HG02938 (cell line): ENCODE measurements around the gene CDH4.
"Not testable (repeated sequence)": the region's sequence is repeated elsewhere in the genome, so short reads cannot be mapped to it uniquely, and the experiment has no call there.

Experiments used
- ATAC-seq: cut with Tn5 transposase; IDR thresholded peaks from one replicate; pipeline ENCODE4 v1.9.1; 2021; ENCODE audit warnings: mild to moderate bottlenecking, moderate library complexity; ENCODE audit not compliant: unreplicated experiment

Gene CDH4

DNA sequence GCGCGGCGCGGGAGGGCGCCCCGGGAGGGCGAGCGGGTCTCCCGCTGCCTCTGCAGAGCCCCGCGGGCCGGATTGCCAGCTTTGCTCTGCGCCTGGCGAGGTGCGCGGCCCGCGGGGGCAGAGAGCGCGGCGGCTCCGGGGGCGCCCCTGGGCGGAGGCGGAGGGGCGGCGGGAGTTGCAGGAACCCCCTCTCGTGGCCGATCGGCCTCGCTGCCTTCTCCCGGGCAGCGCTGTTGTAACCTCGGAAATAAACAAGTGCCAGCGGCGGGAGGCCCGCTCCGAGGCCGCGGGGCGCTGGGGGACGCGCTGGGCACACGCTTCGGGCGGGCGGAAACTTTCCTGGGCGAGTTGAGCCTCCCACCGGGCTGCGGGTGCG, 1.2 kb downstream of the CDH4 start:
- no peak for ATAC-seq

DNA sequence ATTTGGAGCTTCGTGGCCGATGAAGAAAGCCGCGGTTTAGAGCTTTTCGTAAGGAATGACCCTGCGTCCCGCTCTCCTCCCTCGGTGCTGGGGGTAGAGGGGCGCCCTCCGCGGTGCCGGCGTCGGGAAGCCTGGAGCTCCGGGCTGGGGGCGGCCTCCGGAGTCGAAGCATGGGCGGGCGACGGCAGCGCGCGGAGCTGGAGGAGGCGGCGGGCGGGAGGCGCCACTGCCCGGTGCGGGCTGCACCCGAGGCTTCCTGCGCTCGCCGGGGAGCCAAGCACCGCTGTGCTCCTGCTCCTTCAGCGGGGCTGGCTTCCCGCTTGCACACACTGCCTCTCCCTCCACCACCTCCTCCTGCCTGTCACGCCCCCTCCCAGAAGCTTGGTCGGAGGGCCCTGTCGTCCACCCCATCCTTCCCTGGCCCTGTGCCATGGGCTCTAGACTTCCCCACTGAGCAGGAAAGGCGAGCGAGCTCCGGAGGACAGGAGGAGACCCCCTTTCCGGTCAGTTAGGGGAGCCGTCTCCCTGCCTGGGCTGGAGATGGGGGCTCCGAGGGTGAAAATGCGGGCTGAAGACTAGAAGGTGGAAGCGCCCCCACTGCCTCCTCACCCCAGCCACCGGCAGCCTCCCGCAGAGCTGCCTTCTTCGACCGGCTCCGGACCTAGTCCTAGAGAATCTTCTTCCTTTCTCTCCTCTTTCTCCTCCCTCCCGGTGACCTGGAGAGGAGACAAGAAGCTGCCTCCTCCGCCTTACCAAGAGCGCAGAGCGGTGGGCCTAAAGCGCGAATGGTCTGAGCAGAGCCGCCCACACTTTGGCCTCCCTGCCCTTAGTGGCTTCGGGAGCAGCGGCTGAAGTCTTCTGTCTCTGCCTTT, 1.8 kb downstream of the CDH4 start:
- ATAC-seq: no peak

DNA sequence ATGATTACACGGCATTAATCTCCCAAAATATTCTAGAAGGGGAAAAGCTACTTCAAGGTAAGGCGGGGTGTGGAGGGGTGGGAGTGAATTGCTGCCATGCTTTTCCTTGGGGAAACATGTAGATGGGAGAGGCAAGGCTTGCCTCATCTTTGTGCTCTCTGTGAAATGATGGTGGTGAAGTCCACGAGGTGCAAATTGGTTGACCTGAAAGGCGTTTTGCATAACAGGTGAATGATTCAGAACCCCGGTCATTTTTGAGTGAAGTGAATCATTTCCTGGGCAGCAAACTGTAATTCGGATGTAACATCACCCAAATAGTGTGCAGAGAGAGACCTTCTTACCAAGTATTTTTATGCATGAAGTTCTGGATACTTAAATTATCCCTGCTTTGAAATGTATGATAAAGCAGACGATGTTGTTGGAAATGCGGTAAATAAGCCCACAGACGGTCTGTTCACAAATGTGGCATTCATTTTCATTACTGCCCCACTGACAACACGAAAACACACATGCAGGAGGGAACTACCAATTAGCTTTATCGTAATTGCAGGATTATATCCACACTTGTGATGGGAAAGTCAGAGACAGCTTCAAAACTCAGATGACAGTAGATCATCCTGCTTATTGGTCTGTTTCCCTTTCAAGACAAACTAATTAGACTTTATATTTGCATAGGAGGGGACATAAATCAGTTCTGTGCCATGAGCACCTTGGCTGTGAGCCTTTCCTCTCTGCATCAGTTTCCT, 3.0 kb downstream of the CDH4 start:
- ATAC-seq: no peak

DNA sequence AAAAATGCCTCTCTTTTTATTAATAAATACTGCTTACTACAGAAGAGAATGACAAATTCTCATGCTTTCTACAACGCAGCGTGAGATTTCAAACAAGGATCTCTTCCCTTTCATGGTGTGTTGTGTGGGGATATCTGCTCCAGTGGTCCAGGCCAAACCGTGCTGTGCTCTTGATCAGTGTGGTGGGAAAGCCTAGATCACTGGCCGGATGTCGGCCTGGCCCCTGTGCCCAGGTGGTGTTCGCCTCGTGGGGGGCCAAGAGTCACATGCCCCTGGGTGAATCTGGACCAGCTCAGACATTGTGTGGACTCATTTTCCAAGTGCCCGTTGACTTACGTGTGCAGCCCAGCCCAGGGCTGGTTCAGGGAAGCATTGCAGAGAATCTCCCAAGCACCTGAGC, 4.3 kb downstream of the CDH4 start:
- no peak for ATAC-seq

DNA sequence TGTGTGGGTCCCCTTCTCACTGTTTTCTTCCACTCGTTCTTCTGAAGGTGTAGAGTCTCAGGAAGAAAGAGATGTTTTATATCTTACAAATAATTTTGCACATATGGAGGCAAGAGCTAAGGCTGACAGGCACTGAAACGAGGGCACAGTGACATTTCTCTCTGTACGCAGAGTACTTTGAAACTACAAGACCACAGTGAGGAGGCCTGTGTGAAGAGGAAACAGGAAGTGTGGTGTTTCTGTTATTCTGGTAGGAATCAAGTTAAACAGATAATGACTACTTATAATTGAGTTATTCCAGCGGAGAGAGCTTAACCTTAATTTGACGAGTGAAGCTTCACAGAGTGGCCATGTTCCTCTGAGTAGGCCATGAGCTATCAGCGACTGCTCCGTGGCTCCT, 4.8 kb downstream of the CDH4 start:
- no peak for ATAC-seq

DNA sequence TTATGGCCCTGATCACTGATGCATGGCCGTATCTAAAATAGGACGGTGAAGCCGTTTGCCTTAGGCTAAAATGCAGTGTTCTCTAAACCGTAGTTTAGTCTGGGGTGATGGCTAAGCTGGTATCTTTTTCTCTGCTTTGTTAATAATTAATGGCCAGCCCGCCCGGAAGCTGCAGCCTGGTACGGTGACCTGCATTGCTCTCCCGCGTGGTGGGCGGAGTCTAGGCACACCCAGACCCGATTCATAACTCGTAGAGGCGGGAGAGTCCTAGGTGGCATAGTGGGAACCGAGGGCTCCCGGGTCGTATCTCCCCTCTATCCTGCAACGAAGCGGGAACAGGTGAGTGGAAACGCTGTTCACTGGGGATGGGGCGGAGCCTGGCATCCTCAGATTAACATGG, 5.5 kb downstream of the CDH4 start:
- no peak for ATAC-seq

DNA sequence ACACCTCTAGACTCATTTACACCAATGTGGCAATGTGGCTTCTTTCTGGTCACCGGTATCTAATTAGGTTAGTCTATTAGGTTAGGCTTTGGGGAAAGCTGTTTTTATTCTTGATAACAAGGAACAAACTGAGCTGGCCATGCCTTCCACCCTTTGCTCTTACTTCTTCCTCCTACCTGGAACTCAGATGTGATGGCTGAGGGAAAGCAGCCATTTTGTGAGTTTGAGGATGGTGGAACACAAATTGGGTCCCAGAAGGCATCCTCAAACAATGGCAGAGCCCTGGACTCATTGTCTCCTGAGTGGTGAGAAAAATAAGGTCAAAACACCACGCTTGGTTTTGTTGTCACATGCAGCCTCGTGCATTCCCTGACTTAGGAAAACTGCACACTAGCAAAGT, 7.7 kb downstream of the CDH4 start:
- no peak for ATAC-seq

DNA sequence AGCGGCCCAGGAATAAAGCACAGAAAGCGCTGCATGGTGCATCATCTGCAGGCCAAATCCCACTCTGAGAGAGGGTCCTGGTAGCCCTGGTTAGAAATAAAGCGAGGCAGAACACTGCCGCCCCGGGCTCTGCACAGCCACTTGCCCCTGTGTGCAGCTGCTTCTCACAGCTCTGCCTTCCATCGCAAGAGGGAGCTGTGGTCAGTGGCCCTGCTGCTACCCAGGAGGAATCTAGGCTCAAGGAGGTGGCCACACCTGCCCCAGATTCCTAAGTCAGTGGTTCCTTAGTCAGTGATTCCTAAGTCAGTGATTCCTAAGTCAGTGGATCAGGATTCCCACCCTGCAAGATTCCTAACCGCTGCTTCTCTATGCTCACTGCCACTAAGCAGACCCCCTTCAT, 8.8 kb downstream of the CDH4 start:
- no peak for ATAC-seq

DNA sequence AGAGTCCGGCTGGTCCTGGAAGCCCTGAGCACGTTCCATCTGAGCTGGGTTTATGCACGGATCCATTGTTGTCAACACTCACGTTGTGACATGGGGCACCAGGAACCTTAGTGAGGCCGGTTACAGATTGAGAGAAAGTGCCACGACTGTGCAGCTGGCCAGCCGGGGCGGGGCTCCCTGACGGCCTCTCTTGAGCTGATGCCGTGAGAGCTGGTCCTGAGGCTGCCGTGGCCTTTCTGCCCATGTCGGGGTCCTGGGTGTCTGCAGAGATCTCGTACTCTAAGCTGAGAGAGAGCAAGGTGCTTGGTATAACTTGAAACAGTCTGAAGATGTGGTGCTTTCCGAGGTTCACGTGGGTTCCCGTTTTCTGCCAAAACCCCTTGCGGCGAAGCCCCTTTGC, 10.0 kb downstream of the CDH4 start:
- ATAC-seq: no peak

DNA sequence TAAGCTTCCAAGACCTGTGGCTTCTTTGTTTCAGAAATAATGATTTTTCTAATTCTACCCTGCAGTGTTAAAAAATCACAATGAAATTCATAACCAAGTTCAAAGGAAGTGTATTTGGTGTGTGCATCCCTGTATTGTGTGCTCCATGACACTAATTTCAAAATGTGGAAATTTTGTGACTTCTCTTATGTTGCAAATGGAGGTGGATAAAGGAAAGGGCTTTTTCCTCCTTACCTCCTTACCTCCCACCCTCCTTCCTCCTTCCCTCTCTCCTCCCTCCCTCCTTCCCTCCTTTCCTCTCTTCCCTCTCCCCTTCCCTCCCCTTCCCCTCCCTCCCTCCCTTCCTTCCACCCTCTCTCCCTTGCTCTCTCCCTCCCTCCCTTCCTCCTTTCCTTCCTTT, 10.5 kb downstream of the CDH4 start:
- no peak for ATAC-seq

DNA sequence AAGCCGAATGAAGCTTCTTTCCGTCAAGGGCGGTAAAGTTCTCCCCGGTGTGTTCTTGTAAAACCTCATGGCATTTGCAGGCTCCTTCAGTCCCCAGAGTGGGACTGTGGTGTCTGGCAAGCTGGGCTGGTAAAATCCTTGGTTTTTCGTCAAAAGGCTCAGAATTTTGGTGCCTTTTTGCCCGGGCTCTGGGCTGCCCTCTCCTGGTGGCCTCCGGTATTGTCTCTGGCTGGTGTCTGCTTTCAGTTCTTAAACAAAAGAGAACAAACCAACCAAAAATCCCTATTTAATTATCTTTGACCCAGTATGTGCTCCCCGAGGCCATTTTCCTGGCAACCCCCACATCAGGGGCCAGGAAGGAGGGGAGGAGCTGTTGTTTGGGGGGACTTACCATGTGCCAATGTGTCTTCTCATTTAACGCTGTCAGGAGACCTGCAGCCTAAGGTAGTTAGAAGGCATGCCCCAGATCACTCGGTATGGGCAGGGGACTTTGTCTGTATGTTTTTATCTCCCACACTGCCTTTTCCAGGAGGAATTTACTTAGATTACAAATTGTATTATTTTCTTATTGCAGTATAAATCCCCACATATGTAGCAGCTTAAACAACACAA, 11.1 kb downstream of the CDH4 start:
- no peak for ATAC-seq

DNA sequence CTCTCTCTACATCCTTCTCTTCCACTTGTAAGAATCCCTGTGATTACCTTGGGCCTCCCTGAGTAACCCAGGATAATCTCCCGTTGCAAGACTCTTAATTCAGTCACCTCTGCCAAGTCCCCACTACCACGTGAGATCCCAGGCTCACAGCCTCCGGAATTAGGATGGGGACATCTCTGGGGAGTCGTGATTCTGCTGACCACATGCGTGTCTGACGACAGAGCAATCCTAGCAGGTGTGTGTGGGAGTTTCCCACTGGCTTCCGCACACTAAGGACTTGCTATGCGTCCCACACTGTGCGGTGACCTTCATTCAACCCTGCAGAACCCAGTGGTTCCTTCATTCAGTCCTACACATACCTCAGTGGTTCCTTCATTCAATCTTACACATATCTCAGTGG, 11.9 kb downstream of the CDH4 start:
- ATAC-seq: no peak

DNA sequence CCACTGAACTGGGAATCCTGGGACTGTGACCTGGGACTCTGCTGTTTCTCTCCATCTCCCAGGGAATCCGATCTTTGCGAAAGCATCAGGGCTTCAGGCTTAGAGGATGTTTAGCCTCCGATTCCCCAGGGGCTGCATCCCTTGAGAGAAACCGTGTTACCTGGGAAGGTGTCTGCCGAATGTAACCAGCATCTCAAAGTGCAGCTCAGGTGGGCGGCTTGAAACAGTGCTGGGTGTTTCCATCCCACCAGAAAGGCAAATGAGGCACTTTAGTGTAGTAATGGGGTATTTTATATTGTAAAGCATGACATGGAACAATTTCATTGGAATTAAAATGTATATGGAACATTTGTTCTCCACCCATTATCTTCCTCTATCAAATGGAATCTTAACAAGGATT, 15.2 kb downstream of the CDH4 start:
- no peak for ATAC-seq

DNA sequence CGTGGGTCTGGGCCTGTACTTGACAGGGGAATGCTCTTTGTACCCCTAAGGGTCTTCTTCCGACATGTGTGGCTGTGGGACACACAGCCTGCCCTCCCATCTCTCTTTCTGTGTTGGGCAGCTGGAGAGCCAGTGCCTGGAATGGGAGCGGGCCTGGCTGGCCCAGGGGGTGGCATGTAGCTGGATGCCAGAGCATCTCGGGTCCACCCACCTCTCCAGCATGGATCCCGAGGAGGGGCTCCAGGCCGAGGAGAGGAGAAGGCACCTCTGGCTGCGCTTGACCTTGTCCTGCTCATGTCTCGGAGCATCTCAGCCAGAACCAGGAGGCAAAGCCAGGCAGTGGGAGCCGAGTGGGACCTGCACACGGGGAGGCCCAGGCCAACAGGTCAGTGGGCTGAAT, 16.0 kb downstream of the CDH4 start:
- ATAC-seq: no peak

DNA sequence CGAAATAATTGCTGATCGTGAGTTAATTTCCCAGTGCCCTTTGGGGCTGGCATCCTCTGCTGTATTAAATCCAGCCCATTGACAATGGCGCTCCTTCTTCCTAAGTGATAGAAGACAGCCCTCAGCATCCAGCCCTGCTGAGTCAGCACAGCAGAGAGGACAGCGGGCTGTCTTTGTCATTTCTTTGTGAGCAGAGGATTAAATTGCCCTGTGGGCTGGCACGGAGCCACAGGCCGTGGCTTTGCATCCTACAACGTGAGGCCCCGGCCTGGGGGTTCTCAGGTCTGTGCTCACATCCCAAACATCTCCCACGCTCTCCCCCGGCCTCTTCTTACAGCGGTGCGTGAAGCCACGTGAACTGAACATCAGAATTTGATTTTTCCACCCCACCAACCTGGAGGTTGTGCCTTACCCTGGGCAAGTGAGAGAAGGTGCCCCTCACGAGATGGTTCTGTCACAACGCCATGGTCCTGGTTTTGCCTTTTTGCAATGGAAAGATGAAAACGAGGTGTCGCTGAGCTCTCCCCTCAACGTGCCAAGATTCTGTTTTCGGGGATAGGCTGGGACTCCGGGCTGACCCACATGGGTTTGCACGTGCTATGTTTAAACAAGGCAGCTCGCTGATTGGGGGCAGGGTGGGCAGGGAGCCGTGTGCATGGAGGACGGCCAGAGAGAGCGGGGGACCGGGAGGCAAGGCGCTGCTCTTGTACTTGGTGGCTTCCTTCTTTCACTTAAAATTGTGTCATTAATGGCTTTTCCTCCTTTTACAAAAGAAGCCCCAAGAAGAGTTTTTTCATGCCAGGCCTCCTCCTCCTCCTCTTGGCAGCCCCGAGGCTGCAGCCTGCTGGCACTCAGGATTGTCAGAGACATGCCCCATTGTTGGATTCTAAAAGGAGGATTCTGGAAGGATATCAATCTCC, 19.5 kb downstream of the CDH4 start:
- no peak for ATAC-seq

DNA sequence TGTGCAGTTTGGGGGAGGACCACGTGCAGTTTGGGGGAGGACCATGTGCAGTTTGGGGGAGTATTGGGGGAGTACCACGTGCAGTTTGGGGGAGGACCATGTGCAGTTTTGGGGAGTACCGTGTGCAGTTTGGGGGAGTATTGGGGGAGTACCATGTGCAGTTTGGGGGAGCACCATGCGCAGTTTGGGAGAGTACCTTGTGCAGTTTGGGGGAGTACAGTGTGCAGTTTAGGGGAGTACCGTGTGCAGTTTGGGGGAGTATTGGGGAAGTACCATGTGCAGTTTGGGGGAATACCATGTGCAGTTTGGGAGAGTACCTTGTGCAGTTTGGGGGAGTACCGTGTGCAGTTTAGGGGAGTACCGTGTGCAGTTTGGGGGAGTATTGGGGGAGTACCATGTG, 21.0 kb downstream of the CDH4 start:
- ATAC-seq: not testable (repeated sequence)

DNA sequence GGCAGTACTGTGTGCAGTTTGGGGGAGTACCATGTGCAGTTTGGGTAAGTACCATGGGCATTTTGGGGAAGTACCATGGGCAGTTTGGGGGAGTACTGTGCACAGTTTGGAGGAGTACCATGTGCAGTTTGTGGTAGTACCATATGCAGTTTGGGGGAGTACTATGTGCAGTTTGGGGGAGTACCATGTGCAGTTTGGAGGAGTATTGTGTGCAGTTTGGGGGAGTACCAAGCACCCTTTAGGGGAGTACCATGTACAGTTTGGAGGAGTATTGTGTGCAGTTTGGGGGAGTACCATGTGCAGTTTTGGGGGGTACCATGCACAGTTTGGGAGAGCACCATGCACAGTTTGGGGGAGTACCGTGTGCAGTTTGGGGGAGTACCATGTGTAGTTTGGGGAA, 21.6 kb downstream of the CDH4 start:
- ATAC-seq: not testable (repeated sequence)

DNA sequence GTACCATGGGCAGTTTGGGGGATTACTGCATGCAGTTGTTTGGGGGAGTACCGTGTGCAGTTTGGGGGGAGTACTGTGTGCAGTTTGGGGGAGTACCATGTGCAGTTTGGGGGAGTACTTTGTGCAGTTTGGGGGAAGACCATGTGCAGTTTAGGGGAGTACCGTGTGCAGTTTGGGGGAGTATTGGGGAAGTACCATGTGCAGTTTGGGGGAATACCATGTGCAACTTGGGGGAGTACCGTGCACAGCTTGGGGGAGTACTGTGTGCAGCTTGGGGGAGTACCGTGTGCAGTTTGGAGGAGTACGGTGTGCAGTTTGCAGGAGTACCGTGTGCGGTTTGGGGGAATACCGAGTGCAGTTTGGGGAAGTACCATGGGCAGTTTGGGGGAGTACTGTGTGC, 22.3 kb downstream of the CDH4 start:
- no peak for ATAC-seq

DNA sequence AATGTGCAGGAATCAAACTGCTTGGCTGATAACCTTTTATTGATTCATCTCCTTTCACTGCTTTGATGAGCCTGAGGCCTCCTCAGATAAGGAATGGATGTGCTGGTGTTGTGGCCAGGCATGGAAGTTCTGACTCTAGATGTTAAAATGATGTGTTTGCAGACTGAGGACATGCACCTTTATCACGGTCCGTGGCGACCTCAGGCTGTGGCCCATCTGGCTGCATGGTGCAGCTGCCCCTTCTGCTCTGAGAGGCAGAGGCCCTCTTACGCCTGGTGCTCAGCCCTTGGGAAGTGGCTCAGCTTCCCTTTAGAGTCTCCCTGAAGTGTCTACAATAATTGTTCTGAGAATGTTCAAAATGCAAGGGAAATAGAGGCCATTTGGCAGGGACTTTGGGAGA, 26.2 kb downstream of the CDH4 start:
- no peak for ATAC-seq

DNA sequence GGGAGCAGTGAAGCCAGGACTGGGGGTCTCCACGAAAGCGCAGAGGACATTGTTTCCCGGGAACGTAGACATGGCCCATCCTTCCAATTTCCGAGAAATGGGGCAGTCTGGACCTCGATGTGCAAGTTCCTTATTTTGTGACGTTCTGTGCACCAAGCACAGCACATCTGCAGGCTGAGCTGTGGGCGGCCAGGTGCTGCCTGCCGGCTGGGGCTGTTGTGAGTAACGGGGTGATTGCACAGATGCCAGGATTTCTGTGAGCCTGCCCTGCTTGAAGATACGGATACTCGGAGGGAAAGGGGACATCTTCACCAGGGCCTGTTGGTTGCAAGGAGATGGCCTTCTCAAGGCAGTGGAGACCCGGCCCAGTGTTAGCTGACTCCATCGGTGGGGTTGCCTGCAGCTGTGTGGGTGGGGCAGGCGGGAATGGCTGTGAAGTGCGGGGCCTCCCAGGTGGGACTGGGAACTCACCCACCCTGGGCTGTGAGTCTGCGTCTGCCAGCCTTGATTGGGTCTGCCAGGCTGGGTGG, 27.6 kb downstream of the CDH4 start:
- no peak for ATAC-seq
